ENCODE data around the gene TIMM8A. TPM values are rescaled to one million over a fixed set of nuclear protein-coding genes. Genes with fewer than 3 reads are reported as not detected.
"Not testable (repeated sequence)": the region's sequence is repeated elsewhere in the genome, so short reads cannot be mapped to it uniquely, and the experiment has no call there.

Gene TIMM8A
- polyA plus RNA-seq, 4 donors = 12.2 to 21.4 (median 18.6) TPM

GRCh38 chrX:101360390-101360789 lies 11.8 kb upstream of the TIMM8A start:
- DNase-seq (ENCODE audit: low read depth in 4 of 4, low spot score in 3 of 4) = no peak

- no peak for DNase-seq (ENCODE audit: low read depth in 4 of 4, low spot score in 3 of 4)
These were observed 11.4 kb upstream of the TIMM8A start for GRCh38 chrX:101359966-101360365.

GRCh38 chrX:101357166-101357795 lies 8.7 kb upstream of the TIMM8A start:
- DNase-seq (ENCODE audit: low read depth in 4 of 4, low spot score in 3 of 4) = no peak

- no peak for DNase-seq (ENCODE audit: low read depth in 4 of 4, low spot score in 3 of 4)
These were observed 636 bp upstream of the TIMM8A start for GRCh38 chrX:101349193-101349562.

GRCh38 chrX:101347859-101348451 lies 587 bp downstream of the TIMM8A start:
- DNase-seq (ENCODE audit: low read depth in 4 of 4, low spot score in 3 of 4) = no peak

- DNase-seq (ENCODE audit: low read depth in 4 of 4, low spot score in 3 of 4) = no peak
These were observed 10.7 kb downstream of the TIMM8A start for GRCh38 chrX:101337776-101338271.

- DNase-seq (ENCODE audit: low read depth in 4 of 4, low spot score in 3 of 4) = not testable (repeated sequence)
These were observed 14.2 kb downstream of the TIMM8A start for GRCh38 chrX:101334310-101334709.

- DNase-seq (ENCODE audit: low read depth in 4 of 4, low spot score in 3 of 4) = not testable (repeated sequence)
These were observed 21.9 kb downstream of the TIMM8A start for GRCh38 chrX:101326600-101326999.

- no peak for DNase-seq (ENCODE audit: low read depth in 4 of 4, low spot score in 3 of 4)
These were observed 44.8 kb downstream of the TIMM8A start for GRCh38 chrX:101303790-101304189.

Other genes starting within 250 kb of the TIMM8A start
- gene DRP2, start 129.0 kb downstream of the TIMM8A start, polyA plus RNA-seq (ENCODE audit: insufficient read length in 4 of 4) = 1 to 10 TPM; 1.7 to 2.9 (median 1.9) TPM
- under 1 TPM; 0.46 to 0.85 (median 0.62) TPM for gene TAF7L, start 57.4 kb downstream of the TIMM8A start, polyA plus RNA-seq (ENCODE audit: insufficient read length in 4 of 4)
- gene BTK, start 37.4 kb upstream of the TIMM8A start, polyA plus RNA-seq (ENCODE audit: insufficient read length in 4 of 4) = 1 to 10 TPM; 1.2 to 3.2 (median 2.2) TPM
- 1,000 to 10,000 TPM in 2 of 4 donors, 100 to 1,000 TPM in 2; 856 to 1,302 (median 1,054) TPM for gene RPL36A, start 42.3 kb upstream of the TIMM8A start, polyA plus RNA-seq (ENCODE audit: insufficient read length in 4 of 4)
- gene GLA, start 59.2 kb upstream of the TIMM8A start, polyA plus RNA-seq (ENCODE audit: insufficient read length in 4 of 4) = 10 to 100 TPM; 32.0 to 45.4 (median 34.1) TPM
- 100 to 1,000 TPM in 3 of 4 donors, 10 to 100 TPM in 1; 92.0 to 155 (median 135) TPM for gene HNRNPH2, start 59.5 kb upstream of the TIMM8A start, polyA plus RNA-seq (ENCODE audit: insufficient read length in 4 of 4)
- 10 to 100 TPM; 19.4 to 31.0 (median 24.5) TPM for gene ARMCX4, start 136.7 kb upstream of the TIMM8A start, polyA plus RNA-seq (ENCODE audit: insufficient read length in 4 of 4)
- 10 to 100 TPM; 48.1 to 56.1 (median 52.2) TPM for gene ARMCX1, start 201.8 kb upstream of the TIMM8A start, polyA plus RNA-seq (ENCODE audit: insufficient read length in 4 of 4)

Data from left renal pelvis (tissue), 4 donors.